Inflammatory macrophage treated with lipopolysaccharide for 1 hour (primary cell): ENCODE results near the gene NINL.
"Not testable (repeated sequence)": the region's sequence is repeated elsewhere in the genome, so short reads cannot be mapped to it uniquely, and the experiment has no call there.

Experiments
- DNase-seq, 2 donors: peaks; one replicate each; pipeline ENCODE4 v3.0.0-alpha.2; 2020 to 2022

The NINL gene

GRCh38 chr20:25483431-25484132, 101.7 kb downstream of the NINL start:
- DNase-seq, result peak; percentile 48 to 90

DNA sequence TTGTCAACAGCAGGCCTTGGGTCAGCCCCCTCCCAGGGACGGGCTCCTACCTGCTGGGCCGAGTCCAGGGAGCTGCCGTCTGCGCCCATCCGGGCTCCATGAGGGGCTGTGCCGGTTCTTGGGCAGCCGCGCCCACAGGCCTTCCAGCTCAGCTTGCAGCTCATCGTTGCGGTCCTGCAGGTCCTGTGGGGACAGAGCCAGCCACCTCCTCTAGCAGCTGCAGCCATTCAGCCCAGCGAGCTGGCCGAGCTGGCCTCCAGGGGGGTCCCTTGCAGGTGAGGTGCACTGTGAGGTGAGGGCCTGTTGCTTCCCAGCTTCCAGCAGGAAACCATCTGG, 103.4 kb downstream of the NINL start:
- DNase-seq, result no peak

- no peak for DNase-seq
Observed at GRCh38 chr20:25481235-25481917, 104.0 kb downstream of the NINL start.

DNA sequence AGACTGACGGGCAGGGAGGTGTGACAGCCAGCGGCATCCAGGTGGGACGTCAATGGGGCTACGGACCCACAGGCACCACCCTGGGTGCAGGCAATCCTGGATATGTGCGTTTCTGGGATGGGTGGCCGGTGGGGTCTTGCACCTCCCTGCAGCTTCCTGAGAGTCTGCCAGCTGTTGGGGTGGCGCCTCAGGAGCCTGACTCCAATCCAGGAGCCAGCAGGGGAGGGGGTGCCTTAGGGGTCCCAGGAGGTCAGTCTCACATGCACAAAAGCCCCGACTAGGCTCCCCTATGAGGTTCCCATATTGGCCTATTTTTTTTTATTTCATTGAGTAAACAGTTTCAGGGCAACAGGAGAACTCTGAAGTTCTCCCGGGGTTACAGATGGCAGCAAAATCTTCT, 104.5 kb downstream of the NINL start:
- no peak for DNase-seq

- no peak for DNase-seq
Observed at GRCh38 chr20:25480156-25480555, 105.2 kb downstream of the NINL start.

DNA sequence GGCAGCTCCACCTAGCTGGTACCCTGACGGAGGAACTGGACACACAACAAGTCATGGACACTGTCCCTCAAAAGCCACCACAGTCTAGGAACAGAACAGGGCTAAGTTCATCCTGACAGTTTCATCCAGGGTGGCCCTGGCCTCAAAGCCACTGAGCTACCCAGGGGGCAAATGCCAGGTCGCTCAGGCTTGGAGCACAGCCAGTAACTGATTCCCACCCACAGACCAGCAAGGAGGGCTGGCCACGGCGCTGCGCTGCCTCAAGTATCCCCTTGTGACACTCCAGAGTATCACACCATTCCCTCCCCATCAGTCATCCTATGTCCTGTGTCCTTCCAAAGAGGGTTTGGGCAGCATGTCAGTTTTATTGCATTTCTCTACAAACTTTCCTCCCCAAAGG, 105.7 kb downstream of the NINL start:
- no peak for DNase-seq

GRCh38 chr20:25478889-25479568, 106.3 kb downstream of the NINL start:
- DNase-seq, result no peak

DNA sequence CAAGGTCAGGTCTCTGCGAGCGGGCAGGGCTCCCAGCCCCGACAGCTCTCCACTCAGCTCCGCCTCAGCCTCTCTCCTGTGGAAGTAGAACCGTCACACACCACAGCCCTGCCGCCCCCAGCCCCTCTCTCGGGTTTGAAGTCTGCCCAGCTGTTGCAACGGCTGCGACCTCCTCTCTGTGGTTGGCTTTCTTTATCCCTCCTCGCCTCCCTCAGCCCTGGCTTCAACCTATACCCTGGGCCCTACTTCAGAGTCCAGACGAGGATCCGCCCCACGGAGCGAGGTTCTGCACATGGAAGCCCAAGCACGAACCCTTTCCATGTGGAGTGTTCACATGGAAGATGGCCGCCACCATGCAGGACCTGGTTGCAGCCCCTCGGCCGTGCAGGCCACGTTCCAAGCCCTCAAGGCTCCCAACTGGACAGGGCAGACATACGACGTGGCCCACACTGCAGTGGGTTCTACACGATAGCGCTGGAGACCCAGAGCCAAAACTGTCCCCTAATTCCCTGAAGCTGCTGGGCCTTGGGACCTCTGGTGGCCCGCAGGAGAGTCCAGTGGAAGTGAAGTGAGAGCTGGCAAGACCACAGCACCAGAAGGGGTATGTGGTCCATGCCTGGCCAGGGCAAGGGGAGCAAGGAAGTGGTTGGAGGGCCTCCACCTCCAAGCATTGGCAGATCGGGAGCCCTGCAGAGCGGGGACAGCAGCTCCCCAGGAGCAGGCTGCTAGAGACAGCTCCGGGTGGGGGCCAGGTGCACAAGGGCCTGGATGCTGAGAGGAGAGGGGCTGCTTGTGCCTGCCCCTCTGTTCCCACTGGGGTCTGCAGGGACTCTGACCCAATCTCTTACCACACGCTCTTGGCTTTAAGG, 108.1 kb downstream of the NINL start:
- no peak for DNase-seq

- no peak for DNase-seq
Observed at GRCh38 chr20:25476106-25477013, 109.0 kb downstream of the NINL start.

GRCh38 chr20:25473297-25473696, 112.0 kb downstream of the NINL start:
- not testable (repeated sequence) for DNase-seq

GRCh38 chr20:25471020-25471419, 114.3 kb downstream of the NINL start:
- no peak for DNase-seq

DNA sequence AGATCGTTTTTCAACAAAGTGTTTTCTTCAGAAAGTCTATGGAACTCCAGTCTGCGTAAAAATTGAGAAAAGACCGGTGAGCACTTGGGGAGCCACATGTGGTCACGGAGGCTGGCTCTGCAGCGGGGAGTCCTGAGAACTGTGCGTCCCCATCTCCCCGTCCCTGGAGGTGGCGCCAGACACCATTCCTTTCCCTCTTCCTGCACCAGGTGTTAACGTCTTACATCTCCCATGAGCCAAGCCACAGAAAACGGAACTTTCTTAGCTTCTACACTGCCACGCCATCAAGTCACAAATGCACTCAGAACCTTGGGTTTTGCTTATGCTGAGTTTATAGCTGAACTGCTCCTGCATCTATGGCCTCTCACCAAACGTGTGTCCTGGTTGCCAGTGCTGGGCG, 115.3 kb downstream of the NINL start:
- no peak for DNase-seq

GRCh38 chr20:25469558-25469957, 115.8 kb downstream of the NINL start:
- no peak for DNase-seq

DNA sequence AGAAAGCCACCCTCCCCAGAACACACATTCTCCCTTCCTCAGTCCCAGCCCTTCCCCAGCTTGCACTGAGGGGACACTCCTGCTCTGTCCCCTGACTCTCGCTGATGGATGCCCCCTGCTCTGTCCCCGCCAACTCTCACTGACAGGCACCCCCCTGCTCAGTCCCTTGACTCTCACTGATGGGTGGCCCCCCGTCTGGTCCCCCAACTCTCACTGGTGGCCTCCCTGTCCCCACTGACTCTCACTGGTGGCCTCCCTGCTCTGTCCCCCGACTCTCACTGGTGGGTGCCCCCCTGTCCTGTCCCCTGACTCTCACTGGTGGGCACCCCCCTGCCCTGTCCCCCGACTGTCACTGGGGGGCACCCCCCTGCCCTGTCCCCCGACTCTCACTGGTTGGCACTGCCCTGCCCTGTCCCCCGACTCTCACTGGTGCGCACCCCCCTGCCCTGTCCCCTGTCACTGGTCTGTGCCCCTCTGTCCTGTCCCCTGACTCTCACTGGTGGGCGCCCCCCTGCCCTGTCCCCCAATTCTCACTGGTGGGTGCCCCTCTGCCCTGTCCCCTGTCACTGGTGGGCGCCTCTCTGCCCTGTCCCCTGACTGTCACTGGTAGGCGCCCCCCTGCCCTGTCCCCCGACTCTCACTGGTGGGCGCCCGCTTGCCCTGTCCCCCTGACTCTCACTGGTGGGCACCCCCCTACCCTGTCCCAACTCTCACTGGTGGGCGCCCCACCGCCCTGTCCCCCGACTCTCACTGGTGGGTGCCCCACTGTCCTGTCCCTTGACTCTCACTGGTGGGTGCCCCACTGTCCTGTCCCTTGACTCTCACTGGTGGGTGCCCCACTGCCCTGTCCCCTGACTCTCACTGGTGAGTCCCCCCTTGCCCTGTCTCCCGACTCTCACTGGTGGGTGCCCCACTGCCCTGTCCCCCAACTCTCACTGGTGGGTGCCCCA, 116.9 kb downstream of the NINL start:
- DNase-seq, result no peak

DNA sequence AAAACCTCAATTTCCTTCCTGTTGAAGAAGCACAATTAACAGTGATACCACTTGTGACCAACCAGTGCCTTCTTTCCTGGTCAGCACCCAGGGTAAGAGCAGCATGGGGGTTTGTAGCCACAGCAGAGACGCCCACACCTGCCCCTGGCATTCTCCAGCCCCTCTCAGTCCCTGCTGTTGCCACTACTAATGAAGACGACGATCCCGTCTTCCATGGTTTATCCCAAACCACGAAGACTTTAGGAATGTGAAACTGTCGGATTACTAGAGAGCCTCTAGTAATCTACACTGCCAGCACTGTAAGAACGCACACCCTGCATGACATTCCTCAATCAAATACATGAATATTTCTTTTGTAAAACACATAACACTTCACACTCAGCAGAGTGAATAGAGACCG, 117.9 kb downstream of the NINL start:
- DNase-seq, result no peak

- DNase-seq, result no peak
Observed at GRCh38 chr20:25466846-25467245, 118.5 kb downstream of the NINL start.

DNA sequence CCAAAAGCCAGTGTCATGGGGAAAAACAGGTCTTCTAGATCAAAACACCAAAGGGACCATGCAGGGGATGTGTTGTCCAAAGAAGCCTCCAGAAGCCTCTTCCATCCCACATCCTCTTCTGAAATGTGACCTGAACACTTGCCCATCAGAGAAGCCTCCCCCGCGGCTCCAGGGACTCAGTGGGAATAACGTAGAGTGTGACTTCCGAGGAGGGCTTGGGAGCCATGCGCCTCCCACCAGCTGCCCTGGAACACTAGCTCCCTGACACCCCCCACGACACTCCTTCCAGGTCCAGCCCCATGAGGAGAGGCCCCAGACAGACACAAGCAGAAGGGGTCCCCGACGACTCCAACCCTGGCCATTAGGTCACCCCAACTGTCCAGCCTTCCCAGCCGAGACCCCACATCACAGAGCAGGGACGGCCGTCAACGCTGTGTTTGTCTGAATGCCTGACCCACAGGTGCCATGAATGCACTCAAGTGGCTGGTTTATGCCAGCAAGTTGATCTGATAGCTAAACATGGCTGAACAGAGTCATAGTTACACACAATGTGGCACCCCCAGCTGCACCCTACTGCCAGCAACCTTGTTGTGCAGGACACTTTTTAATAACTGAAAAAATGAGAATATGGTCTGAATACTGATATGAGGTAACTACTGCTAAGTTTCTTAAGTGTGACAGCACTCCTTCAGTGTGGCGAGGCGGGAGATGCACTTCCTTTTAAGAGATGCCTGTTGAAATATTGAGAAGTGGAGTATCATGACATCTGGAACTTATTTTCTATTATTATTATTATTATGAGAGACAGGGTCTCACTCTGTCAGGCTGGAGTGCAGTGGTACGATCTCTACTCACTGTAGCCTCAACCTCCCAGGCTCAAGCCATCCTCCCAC, 119.8 kb downstream of the NINL start:
- peak in 1 of 2 donors; percentile 38 for DNase-seq

DNA sequence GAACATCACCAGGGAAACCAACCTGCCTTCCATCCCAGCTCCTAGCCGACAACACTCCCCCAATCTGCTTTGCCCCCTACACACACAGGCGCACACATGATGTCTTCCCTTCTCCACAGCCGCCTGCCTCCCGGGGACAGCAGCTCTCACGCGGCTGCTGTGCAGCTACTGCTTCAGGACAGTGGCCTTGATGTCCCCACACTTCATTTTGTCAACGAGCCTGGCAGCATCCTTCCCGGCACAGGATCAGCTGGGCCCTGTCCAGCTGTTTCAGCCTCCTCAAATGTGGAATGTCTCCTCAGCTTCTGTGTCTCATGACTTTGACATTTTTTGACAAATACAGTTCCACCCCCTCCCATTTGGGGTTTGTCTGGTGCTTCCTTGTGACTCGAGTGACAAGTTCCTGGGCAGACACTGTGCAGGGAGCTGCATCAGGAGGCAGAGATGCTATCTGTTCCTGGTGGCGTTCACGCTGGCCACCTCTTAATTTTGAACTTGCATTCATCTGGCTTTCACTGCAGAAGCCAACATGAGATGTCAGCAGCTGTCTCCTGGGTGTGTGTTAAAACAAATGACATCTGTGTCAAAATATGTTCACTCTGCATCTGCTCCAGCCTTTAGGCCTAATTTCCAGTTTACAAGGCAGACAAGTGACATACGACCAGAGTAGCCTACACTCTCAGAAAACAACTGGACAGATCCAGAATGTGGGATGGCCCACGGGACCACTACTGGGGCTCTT, 120.7 kb downstream of the NINL start:
- peak in 1 of 2 donors; percentile 68 for DNase-seq
